Stimulated activated CD4-positive, alpha-beta T cell treated with anti-CD3 and anti-CD28 coated beads, Interleukin-15, amount 100 ng/mL, for 48 hours (primary cell): Measurements from ENCODE around the gene OTUD6A.

ENCODE experiments used
- DNase-seq, 2 donors: peaks; one replicate each; pipeline ENCODE4 v3.0.0-alpha.2; 2020; ENCODE audit warnings: low read depth in 2 of 2

OTUD6A gene

GRCh38 chrX:70062076-70062475, at the start of gene OTUD6A:
Gene OTUD6A, plus strand, starts transcription at chrX:70062457. Its CDS starts 68 bp downstream, at chrX:70062525.
- no peak for DNase-seq

DNA sequence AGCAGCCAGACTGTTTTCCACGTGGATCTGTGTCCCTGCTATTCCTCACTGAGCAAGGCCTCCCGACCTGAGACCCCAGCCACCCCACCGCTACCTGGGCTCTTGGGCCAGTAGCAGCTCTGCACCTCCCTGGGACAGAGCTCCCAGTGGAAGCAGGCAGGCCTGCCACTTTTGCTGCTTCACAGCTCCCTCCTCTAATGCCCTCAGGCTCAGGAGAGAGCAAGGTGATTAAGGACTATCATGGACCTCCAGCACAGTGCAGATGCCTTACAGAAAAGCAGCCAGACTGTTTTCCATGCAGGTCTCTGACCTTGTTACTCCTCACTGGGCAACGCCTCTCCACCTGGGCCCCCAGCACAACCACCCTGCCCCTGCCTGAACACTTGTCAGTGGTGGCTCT, 49.5 kb upstream of the OTUD6A start:
- no peak for DNase-seq

DNA sequence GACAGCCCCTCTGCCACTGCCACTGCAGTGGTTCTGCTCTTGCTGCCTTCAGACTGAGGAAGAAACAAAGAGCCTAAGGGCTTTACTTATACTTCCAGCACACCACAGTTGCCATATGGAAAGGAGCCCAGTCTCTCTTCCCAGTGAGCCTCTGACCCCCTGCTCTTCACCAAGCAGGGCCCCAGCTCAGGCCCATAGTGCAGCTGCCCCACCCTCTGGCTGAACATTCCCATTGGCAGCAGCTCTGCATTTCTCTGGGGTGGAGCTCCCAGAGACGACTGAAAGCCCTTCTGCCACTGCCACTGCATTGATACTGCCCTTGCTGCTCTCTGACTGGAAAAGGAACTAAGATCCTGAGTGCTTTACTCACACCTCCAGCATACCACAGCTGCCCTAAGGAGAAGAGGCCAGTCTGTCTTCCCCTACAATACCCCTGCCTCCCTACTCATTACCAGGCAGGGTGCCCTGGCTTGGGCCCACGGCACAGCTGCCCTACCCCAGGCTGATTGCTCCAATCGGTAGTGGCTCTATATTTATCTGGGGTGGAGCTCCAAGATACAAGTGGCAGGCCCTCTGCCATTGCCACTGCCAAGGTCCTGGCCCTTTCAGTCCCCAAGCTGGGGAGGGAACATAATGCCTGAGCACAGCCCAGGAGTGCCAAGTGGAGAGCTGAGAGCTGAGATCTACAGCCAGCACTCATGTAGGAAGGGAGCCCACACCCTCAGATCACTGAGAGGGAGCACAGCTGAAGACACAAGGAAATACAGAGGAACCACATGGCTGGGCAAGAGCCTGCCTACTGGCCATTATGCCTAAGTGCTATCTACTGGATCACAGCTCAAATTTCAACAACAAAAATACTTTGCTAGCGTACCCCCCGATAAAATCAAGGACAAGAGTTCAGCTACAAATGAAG, 48.5 kb upstream of the OTUD6A start:
- DNase-seq = no peak

- no peak for DNase-seq
Observed at GRCh38 chrX:70016513-70016912, 45.7 kb upstream of the OTUD6A start.

DNA sequence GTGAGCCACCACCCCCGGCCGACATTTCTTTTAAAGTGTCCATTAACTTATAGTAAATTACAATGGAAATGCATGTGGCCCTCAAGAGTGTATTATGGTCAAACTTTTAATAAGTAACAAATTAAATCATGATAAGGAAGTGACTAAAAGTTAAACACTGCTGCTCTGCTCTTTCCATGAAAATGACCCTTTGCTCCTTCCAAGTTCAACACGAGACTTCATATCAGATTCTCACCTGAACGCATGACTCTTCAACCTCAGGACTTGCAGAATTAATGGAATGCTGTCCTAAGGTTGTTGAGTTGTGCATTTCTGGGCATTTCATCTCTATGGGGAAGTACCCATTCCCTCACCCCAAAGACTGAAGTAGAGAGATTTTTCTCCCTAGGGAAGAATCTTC, 39.6 kb upstream of the OTUD6A start:
- DNase-seq = no peak

GRCh38 chrX:70025464-70025863, 36.8 kb upstream of the OTUD6A start:
- DNase-seq = no peak

- no peak for DNase-seq
Observed at GRCh38 chrX:70026112-70026850, 36.0 kb upstream of the OTUD6A start.

- DNase-seq = no peak
Observed at GRCh38 chrX:70026851-70027200, 35.4 kb upstream of the OTUD6A start.

DNA sequence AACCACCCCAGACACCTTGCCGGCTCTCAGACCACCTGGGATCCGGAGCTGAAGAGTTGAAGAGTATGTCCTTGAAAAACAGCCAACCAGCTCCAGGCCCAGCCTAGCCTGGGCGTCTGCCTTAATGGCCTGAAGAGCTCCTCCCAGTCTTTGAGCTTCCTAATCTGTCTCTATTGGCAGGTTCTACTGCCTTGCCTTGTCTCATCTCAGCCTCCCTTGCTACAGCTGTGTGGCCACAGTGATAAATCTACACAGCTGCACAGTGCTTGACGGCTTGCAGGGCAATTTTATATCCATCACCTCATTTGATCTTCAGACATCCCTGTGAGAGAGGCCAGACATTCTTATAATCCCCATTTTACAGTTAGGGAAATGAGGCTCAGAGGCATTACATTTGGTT, 32.4 kb upstream of the OTUD6A start:
- DNase-seq = no peak

DNA sequence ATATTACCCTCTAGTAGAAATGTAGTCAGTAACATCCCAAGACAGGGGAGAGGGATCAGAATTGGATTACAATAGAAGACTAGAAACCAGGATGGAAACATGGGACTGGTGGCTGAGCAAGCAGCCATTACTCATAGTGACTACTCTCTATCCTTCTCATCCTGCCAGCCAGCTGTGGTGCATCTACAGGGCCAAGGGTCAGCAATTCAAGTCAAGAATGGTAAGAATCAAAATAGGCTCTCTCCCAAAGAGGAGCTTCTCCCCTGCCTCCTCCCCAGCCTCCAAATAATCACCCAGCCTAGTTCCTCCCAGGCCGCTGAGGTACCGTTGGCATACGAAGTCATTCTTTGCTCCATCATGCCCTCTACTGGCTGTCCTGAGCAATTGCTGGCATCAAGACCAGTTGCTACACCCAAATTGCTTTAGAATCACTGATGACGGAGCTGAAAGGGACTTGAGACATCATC, 31.9 kb upstream of the OTUD6A start:
- peak in 1 of 2 donors; percentile 40 for DNase-seq

- no peak for DNase-seq
Observed at GRCh38 chrX:70032792-70033191, 29.5 kb upstream of the OTUD6A start.

DNA sequence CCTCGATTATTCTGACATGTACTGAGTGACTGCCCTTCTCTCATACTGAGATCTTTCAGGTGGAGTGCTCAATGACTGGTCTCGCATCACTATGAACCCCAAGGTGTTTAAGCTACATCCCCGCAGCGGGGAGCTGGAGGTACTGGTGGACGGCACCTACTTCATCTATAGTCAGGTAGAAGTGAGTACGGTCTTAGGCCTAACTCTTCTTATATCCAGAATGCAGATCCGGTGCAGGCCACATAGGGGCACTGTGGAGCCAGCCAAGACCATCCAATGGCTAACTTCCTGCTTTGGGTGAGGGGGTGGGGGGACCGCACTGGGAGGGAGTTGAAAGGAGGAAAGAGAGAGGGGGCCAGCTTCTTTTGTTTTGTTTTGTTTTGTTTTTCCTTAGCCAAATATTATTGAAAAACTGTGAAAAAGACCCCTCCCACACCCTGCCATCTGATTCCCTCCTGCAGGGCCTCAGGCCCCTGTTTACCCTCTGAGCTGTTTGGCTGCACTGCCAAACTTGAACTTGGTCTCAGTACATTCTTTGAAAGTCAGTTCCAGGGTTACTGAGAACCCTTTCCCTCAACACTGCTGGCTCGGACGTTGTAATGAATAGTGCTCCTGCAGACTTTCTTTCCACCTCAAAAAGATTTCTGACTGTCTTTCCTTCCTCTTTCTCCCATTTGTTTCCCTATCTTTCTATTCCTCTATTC, 28.8 kb upstream of the OTUD6A start:
- DNase-seq = peak in 1 of 2 donors; percentile 14

DNA sequence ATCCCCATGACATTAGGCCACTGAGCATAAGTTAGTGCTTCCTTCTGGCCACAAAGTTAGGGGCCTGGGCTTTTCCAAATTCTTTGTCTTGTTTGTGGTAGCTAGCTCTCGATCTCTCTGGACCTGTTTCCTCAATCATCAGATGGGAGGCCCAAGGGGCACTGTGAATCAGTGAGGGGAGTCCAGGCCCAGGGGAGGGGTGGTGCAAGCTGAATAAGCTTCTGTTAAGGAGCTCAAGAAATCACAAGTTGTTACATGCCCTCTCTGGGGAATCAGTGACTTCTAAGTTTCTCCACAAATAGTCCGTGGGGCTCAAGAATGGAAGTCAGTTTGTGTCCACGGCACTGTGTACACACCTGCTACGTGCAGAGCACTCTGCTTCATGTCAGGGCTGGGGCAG, 27.6 kb upstream of the OTUD6A start:
- DNase-seq = no peak

DNA sequence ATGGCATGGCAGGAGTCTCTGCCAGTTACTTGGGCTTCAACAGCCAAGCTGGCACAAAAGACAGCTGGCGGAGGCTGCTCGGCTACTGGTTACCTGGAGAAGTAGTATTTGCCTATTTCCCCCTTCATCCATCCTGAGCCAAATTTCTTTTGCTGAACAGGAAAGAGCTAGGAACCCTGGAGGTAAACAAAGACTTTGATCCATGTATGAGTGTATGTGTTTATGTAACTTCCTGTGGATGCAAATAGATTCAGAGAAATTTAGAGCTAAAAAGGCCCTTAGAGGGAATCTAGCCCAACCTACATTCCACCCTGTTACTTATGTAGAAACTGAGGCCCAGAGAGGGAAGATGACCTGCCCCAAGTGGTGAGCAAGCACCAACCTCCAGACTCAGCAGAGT, 23.7 kb upstream of the OTUD6A start:
- DNase-seq = no peak

DNA sequence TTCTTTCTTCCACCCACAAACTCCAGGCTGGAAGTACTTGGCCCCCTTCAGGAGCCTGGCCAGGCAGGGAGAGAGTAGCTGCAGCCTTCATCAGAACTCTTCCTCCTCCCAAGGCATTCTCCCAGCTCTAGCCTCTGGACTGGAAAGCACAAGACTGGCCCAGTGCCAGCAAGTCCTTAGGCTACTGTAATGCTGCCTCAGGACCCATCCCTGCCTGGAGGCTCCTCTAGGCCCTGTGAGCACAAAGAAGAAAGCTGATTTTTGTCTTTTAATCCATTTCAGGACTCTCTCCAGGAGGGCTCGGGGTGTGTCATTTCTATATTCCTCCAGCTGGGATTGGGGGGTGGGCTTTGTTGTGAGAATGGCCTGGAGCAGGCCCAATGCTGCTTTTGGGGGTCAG, 23.3 kb upstream of the OTUD6A start:
- DNase-seq = no peak

DNA sequence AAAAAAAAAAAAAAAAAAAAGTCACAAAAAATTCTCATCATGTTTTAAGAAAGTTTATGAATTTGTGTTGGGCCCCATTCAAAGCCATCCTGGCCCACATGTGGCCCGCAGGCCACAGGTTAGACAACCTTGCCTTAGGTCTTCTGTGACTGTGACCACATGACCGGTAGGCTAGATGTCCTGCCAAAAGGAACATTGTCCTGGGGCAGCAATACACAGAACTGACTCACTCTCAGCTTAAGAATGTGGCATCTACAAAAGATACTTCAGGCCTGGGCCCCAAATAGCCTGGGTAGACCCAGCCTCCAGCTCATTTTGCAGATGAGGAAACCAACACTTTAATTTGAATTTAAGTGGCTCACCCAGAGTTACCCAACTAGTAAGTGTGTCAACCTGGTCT, 22.5 kb upstream of the OTUD6A start:
- no peak for DNase-seq

- DNase-seq = no peak
Observed at GRCh38 chrX:70041993-70042392, 20.3 kb upstream of the OTUD6A start.

DNA sequence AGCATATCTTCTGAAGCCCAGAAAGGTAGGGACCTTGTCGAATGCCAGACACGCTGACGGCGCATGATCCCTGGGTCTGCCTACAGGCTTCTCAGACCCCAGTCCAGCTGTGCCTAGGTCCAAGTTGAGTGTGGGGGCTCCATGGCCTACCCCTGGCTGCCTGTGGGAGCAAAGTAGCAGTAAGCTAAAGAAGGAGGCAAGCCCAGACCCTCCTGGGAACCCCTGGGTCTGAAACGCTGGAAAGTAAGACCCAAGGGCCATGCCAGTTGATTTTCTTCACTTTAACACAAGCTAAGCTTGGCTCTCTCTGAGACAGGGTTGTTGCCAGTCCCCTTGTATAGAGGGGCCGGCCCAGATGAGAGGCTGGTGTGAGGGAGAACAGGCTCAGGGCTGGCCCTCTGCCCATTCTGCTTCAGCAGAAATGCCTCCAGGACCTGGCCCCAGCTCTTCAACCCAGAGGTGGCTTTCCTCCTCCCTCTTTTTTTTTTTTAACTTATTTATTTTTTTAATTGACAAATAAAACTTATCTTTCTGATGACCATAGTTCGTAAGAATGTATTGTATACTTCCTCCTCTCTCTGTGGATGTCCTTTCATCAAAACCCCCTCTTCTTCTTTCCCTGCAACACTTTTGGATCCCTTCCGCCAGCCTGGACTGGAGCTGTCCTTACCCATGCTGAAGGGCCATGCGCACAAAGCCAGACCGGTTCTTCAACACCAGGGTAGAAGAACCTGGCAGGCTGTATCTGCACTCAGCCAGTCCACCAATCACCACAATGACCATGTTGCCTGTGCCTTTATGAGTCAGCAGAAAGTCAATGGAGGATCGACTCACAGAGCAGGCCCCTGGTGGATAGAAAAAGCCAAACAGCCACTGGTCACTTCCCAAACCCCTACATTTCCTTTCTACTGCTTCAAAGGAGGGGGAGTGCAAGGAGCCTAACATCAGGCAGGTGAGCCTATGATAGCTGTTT, 19.6 kb upstream of the OTUD6A start:
- no peak for DNase-seq

DNA sequence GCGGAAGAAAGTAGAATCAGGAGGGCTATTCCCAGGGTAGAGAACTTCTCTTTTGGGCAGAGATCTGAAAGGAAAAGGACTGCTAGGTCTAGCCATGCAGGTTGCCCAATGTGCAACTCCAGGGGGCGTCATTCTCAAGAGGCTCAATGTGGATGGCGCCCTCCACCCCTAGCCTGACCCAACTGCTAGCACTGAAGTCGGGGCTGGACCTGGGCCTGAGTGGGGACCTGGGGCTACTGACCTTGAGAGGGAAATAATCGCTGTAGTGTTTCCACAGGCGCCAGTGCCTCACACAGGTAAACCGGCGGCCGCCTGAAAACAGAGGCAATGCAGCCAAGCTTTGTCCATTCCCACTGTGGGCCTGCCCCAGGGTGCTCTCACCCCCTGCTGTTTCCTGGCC, 18.6 kb upstream of the OTUD6A start:
- DNase-seq = no peak

- no peak for DNase-seq
Observed at GRCh38 chrX:70044541-70045245, 17.6 kb upstream of the OTUD6A start.

DNA sequence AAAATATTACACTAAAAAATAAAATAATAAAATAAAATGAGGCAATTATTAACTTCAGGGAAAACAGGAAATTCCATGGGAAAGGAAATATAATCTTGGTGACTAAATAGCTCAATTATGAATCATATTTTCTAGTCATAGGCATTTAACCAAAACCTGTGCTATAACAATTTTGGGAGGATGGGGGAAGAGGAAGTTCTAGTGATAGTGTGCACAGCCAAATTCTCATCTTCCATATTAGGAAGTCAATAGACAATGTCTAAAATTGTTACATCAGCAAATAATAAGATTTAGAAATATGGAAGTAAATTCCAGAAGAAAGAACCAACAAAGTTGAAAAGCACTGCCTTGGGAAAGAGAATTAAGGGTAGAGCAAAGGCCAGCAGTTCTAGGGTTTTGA, 15.3 kb upstream of the OTUD6A start:
- no peak for DNase-seq
